Measurements from ENCODE around the gene EXOG.

Gene EXOG

GRCh38 chr3:38549082-38549481, 52.9 kb downstream of the EXOG start:
- DNase-seq, result no peak

- no peak for DNase-seq
Measured at GRCh38 chr3:38549486-38549885, 53.3 kb downstream of the EXOG start.

GRCh38 chr3:38549957-38550840, 54.1 kb downstream of the EXOG start:
- DNase-seq, result no peak

- no peak for DNase-seq
Measured at GRCh38 chr3:38551026-38551832, 55.1 kb downstream of the EXOG start.

GRCh38 chr3:38552364-38552763, 56.2 kb downstream of the EXOG start:
- no peak for DNase-seq

GRCh38 chr3:38553071-38553470, 56.9 kb downstream of the EXOG start:
- no peak for DNase-seq

- DNase-seq, result no peak
Measured at GRCh38 chr3:38554127-38554827, 58.1 kb downstream of the EXOG start.

GRCh38 chr3:38555149-38555840, 59.2 kb downstream of the EXOG start:
- DNase-seq, result no peak

- DNase-seq, result peak; percentile 9
Measured at GRCh38 chr3:38555926-38556325, 59.8 kb downstream of the EXOG start.

- DNase-seq, result no peak
Measured at GRCh38 chr3:38556640-38557358, 60.7 kb downstream of the EXOG start.

- peak; percentile 10 for DNase-seq
Measured at GRCh38 chr3:38558864-38559263, 62.7 kb downstream of the EXOG start.

GRCh38 chr3:38560284-38560683, 64.1 kb downstream of the EXOG start:
- DNase-seq, result peak; percentile 21

GRCh38 chr3:38560996-38561717, 65.0 kb downstream of the EXOG start:
- peak; percentile 10 for DNase-seq

GRCh38 chr3:38561746-38562466, 65.8 kb downstream of the EXOG start:
- no peak for DNase-seq

GRCh38 chr3:38562467-38562925, 66.4 kb downstream of the EXOG start:
- peak; percentile 24 for DNase-seq

GRCh38 chr3:38563070-38563885, 67.1 kb downstream of the EXOG start:
- peak; percentile 28 for DNase-seq

- peak; percentile 24 for DNase-seq
Measured at GRCh38 chr3:38563886-38564270, 67.7 kb downstream of the EXOG start.

- DNase-seq, result peak; percentile 11
Measured at GRCh38 chr3:38564631-38565338, 68.6 kb downstream of the EXOG start.
